ENCODE measurements around the gene TRAM2.

Gene TRAM2

DNA sequence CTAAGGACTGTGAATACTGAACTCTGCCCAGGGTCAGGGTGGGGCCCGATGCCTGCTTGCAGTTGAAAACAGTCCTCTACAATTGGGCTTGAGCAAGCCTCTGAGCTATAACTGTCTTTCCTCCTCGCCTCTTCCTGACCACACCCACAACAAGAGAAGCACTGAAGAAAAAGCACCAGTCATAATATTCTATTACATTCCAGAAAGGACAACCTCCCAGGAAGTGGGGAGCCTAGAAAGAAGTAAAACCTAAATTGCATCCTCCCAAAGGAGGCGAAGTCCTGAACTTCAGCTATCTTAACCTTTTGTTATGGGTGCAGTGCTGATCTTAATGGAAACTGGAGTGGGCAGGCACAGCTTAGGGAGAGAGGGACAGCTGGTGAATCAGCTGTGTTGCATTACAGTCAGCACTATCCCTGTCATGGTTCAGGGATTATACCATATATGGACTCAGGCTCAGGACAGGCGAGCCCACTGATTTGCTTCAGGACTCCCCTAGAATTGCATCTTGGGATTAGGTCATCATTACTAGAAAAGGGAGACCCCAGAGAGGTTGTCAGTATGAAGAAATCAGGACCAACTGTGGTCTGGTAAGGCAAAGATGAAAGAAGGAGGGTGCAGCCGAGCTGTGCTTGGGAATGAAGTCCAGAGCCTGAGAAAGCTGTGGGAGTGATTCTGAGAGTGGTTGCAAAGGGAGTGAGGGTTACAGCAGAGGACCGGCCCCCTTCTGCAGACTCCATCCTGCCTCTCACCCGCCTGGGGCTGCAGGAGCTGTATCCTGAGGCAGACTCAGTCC, 18.3 kb upstream of the TRAM2 start:
- DNase-seq (ENCODE audit: low read depth in 1 of 2, low spot score in 1 of 2) = no peak

DNA sequence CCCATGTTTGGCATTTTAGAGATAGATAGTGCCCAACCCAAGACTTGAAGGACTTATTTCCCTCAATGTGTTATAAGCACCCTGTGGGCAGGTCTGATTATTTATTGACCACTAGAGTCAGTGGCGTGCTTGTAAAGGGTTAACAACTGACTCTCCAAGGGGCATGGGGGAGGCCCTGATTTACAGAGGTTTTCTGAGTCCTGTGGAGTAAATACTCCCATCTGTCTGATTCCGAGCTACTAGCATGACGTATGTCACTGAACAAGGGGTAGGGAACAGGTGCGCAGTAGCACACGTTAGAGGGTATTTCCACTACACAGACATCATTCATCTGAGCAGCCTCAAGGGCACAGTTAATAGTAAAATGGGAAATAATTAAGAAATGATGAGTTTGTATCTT, 17.4 kb upstream of the TRAM2 start:
- no peak for DNase-seq (ENCODE audit: low read depth in 1 of 2, low spot score in 1 of 2)

DNA sequence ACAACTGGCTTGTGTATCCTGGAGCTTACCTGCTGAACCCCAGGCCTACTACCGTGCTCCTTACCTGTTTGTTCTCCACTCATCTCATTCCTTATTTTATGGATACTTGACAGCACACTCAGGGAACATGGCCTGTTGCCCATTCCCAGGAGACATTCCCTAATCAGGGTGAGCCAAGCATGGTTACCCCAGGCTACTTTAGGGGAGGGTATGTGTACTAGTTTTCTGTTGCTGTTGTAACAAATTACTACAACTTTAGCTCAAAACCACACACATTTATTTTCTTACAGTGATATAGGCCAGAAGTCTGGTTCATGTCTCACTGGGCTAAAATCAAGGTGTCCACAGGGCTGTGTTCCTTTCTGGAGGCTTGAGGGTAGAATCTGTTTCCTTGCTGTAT, 15.0 kb upstream of the TRAM2 start:
- DNase-seq (ENCODE audit: low read depth in 1 of 2, low spot score in 1 of 2) = no peak

DNA sequence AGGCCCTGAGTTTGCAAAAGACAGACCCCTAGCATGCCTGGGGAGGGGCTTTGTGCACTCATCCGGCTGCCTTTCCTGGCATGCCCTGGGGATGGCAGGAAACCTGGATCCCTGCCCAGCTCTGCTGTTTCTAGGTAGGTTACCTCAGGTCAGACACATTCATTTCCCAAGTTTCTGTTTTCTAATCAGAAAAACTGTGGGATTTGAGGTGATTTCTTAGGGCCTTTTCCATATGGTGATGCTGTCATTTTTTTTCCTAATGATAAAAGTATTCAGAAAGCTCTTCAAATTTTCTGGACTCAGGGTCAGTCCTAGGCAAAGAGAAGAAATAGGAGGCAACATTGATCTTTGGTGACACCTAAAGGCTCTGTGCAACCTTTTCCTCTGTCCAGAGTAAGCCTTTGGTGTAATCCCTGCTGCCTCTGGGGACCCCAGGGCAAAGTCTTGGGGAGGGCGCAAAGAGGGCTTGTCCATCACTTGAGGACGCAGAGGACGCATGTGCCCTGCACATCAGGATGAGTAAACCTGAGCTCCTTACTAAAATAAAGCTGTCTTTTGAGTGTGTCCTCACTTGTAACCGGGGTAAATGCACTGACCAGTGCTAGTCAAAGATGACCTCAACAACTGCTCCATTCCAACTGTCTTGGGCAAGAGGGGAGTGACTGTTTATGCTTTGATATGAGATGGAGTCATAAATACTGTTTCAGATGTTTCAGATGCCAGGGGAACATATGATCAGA, 13.5 kb upstream of the TRAM2 start:
- DNase-seq (ENCODE audit: low read depth in 1 of 2, low spot score in 1 of 2) = no peak

DNA sequence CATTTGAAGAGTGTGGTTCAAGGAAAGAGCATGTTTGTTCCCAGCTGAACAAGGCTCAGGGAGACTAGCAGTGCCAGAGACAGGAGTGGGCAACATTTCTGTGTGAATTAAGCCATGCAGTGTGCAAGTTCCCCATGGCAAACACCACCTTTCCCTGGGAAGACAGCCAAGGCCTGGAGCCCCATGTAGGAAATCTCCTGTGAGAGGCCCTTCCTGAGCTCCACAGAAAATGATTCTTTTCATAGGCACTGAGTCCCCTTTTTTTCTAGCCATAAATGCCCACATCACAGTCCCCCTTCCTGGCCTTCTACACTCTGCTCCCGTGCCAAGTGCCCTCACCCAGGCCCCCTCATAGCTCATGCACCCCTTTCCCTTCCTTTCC, 11.8 kb upstream of the TRAM2 start:
- DNase-seq (ENCODE audit: low read depth in 1 of 2, low spot score in 1 of 2) = no peak

DNA sequence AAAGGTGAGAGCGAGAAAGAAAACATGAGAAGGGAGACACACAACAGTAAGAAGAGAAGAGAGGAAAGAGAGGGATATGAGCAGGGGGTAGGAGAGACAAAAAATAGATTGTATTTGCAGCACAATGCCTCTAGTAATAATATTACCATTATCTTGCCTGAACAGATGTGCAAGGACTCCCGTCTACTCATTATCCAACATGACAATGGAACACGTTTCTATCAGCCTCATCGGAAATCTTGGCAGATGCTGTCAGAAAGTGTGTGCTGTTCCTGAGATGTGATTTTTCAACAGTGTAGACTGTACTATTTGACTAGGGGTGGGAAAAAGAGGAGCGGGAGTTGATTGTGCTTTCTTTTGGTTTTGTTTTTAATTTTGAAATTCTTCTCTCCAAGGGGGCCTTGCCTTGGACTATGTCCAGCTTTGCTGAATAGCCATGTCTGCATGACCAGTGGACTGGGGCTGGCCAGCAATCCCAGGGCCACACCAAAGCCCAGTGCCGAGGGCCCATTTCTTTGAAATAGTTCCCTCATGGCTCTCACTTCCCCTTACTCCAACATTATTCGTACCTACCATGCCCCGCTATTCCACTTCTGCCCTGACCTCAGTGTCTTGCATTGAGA, 11.3 kb upstream of the TRAM2 start:
- DNase-seq (ENCODE audit: low read depth in 1 of 2, low spot score in 1 of 2) = no peak

DNA sequence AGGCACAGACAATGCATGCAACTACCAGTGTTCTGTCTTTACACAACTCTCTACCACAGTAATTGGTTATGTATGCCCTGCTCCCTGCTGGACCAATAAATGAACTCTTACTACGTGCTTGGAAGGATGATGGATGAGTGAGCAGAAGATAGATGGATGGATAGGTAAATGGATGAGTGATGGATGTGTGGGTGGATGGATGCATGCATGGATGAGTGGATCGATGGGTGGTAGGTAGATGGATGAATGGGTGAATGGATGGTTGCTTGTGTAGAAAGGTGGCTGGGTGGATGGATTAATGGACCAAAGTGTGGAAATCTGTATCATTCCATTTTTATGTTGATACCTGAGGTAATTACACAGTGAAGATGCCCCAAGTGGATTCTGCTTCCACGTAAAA, 10.1 kb upstream of the TRAM2 start:
- DNase-seq (ENCODE audit: low read depth in 1 of 2, low spot score in 1 of 2) = no peak

DNA sequence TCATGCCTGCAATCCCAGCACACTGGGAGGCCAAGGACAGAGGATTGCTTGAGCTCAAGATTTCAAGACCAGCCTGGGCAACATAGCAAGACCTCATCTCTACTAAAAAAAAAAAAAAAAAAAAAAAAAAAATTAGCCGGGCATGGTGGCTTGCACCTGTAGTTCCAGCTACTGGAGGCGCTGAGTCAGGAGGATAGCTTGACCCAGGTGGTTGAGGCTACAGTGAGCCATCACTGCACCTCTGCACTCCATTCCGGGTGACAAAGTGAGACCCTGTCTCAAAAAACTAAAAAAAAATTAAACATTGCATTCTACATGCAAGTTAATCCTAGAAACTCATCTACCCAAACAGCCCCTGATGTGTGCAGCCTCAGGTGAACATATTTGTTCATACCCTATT, 7.3 kb upstream of the TRAM2 start:
- no peak for DNase-seq (ENCODE audit: low read depth in 1 of 2, low spot score in 1 of 2)

DNA sequence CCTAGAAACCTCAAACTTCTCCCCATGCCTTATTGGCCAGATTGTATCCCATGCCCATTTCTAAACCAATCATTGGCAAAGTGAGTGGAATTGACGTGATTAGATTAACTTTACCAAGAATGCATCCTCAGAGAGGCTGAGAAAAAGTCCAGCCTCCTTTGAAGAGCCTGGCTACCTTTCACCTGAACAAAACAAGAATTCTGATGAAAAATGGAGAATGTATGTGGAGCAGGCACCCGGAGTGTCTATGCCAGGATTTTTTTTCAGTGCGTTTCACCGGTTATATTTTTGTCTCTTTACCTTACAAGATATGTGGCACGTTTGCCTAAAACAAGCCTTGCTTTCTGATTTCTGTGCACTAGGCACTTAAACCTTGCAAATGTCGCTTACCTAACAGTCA, 6.1 kb upstream of the TRAM2 start:
- DNase-seq (ENCODE audit: low read depth in 1 of 2, low spot score in 1 of 2) = no peak

DNA sequence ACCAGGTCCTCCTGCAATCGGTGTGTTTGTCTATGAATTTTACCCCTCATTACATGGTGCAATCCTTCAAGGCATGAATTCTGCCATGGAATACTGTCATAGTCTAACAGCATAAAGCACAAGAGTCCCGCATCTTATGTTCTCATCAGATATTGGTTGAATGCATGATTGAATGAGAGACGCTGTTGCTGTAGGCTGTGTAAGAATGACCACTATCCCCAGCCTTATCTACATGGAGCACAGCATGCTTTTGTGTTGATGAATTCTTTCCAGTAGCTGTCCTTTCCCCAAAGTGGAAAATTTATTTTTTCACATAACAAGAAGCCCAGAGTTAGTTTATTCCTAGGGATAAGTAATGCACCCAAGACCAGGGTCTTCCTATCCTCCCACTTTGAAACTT, 5.6 kb upstream of the TRAM2 start:
- no peak for DNase-seq (ENCODE audit: low read depth in 1 of 2, low spot score in 1 of 2)

DNA sequence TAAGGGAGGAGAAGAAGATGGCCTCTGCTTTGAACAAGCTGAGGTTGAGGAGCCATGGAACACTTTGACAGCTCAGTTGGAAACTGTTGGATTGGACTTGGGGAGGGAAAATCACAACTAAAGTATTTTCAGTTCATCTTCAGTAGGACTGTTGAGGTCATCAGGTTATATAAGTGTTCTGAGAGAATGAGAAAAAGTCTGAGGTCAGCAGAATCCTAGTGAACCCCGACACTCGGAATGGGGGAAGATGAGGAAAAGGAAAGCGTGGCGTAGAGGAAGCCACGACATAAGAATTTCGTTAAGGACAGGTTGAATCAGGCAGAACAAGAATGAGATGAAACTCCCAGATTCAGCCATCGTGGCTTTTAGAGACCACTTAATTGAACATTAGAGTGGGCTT, 4.0 kb upstream of the TRAM2 start:
- no peak for DNase-seq (ENCODE audit: low read depth in 1 of 2, low spot score in 1 of 2)

DNA sequence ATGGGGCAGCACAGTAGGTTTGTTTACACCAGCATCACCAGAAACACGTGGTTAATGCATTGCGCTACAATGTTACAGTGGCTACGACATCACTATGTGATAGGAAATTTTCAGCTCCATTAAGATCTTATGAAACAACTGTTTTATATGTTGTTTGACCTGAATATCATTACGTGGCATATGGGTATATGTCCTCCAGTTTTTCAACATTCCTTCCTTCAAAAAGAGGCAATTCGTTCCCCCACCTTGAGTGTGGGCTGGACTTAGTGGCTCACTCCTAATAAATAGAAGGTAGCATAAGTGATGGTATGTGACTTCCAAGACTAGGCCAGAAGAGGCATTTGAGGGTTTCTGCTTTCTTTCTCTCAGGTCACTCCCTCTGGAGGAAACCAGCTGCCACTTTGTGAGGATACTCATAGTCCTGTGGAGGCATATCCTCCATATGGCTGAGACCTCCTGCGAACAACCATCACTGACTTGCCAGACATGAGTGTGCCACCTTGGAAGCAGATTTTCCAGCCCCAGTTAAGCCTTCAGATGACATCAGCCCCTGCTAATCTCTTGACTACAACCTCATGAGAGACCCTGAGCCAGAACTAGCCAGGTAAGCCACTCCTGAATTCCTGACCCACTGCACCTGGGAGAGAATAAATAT, 2.3 kb upstream of the TRAM2 start:
- DNase-seq (ENCODE audit: low read depth in 1 of 2, low spot score in 1 of 2) = no peak

DNA sequence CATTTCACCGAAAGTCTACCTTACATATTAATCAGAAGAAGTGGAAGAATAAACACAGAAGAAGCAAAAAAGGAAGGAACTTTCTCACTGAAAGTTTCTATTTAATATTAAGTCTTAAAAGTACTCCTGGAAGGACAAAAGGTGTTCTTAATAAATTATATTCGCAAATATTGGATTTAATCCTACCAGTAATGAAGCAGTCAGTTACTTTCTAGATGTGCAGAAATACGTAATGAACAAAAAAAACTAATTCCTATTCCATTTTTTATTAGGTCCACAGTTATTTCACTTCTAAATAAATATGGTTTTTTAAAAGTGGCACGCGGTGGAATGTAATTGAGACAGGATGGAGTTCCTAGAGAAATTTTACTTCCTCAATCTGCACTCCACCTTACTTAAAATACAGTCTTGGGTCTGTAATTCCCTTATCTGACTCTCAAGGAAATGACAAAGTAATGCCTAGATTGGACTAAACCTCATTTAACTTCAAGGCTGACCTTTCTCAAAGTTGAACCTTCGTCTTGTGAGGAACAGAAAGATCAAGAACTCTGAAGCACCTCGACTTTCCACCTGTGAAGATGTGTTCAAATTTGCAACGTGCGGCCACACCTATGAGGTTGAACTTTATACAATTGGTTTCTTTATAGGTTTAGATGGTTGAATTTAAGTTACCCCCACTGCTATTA, 1.1 kb upstream of the TRAM2 start:
- DNase-seq (ENCODE audit: low read depth in 1 of 2, low spot score in 1 of 2) = no peak

DNA sequence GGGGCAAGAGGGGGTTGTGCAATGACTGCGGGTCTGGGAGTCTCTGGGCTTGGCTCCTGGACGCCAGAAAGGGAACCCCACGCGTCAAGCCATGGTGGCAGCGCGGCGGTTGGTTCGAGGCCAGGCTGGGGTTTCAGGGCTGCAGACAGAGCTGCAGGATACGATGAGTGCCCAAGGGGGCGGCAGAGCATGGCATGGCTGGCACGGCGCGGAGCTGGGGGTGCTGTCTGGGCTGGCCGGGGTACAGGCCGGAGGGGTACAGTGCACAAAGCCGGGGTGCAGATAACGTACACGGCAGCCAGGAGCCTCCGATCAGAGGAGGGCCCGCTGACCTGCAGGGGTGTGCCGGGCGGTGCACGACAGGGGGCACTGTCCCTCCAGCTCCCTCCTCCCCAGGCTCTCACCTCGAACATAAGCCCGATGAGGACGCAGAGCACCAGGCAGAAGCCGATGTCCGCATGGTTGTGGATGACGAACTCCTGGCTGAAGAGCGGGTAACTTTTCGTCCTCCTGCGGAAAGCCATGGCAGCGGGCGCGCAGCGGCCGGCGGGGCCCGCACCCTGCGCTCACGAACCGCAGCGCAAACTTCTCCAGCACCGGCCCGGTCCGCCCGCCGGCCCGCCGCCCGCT, 353 bp downstream of the TRAM2 start:
- peak; percentile 29 to 35 for DNase-seq (ENCODE audit: low read depth in 1 of 2, low spot score in 1 of 2)

DNA sequence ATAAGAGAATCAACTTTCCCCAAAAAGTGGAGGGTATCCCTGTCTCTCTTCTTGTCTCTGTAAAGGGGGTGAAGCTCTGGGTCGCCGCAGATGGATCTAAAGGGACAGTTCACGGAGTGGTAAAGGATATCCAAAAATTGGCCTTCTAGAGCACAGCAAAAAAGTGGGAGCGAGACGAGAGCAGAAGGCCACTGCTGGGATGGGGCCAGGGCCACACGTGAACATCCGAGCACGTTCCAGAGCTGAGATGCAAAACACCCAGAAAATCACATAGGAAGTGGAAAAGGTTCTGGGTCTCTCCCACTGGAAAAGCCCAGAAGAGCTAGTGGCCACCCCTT, 837 bp downstream of the TRAM2 start:
- DNase-seq (ENCODE audit: low read depth in 1 of 2, low spot score in 1 of 2) = no peak

DNA sequence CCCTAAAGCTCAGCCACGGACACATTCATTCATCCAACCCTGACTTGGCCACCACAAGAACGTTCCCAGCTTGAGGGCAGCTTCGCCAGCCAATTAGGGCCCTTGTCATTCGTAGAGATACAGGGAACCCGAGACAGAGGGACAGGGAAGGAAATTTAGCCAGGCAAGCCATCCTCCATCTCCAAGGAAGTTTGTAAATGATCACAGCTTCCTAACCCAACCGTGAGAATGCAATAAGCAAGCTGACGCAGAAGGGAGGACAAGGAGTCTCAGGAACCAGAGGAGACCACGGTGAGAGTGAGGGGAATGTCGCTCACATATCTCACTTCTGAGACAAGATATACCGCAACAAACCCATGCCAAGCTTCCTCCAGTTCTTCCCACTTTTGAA, 1.4 kb downstream of the TRAM2 start:
- no peak for DNase-seq (ENCODE audit: low read depth in 1 of 2, low spot score in 1 of 2)

DNA sequence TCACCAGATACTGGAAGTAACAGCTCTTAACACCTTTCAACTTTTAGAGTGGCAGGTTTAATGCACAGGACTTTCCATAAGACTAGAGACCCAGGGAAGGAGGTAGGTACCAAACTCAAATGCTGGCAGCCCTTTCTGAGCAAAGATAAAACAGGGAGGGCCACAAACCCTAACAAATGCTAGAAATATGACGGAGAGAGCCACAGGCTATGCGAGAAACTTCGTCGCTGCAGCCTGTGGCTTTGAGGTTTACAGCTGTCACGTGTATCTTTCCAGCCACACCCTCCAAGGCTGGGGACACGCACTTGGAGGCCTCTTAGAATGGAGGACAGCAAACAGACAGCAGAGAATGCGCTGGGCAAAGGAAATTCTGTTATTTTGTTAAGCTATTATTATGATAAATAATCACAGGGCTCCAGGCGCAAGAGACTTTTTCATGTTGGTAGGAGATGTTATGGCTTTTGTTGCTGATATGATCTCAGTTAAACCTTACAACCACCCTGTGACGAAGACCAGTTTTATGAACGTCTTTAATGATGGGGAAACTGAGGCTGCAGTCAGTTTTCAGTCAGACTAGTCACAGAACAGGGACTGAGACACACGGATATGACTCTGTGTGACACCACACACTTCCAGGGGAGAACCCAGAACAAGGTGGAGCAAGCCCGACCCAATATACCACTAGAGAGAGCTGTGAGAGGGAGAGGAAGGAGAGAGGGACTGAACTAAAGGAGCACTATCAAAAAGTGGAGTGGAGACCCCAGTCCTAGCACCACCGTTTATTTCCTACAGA, 2.0 kb downstream of the TRAM2 start:
- peak; percentile 17 to 44 for DNase-seq (ENCODE audit: low read depth in 1 of 2, low spot score in 1 of 2)

DNA sequence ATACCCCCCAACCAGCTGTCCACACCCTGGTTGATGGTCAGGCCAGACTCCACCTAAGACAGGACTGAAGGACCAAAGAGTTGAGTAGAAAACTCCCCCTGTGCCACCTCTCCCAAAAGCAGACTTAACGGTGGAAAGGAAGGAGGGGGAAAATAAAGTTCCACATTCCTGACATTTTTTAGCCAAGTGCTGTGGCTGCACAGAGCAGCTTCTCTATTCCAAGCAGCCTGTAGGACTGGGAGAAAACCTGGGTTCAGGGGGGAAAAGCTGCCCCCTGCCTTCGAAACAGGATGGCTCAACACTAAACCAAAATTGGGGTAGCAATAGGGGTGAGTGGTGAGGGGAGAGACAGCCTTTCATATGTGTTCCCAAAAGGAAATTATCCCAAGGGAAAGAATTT, 3.6 kb downstream of the TRAM2 start:
- no peak for DNase-seq (ENCODE audit: low read depth in 1 of 2, low spot score in 1 of 2)

DNA sequence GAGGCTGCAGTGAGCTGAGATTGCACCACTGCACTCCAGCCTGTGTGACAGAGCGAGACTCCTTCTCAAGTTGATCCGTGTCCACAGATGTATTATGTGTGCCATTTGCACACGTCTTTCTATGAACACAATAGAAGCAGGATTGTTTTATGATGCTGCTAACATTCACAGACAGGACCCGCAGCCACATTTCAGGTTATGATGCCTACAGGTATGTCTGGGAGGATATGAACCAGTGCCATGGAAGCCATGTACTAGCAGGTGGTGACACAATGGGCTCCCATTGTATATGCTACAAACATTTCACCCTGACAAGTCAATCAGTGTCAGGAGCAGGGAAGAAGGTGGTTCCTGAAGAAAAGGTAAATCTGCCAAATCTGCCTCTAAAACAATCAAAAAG, 4.3 kb downstream of the TRAM2 start:
- no peak for DNase-seq (ENCODE audit: low read depth in 1 of 2, low spot score in 1 of 2)

DNA sequence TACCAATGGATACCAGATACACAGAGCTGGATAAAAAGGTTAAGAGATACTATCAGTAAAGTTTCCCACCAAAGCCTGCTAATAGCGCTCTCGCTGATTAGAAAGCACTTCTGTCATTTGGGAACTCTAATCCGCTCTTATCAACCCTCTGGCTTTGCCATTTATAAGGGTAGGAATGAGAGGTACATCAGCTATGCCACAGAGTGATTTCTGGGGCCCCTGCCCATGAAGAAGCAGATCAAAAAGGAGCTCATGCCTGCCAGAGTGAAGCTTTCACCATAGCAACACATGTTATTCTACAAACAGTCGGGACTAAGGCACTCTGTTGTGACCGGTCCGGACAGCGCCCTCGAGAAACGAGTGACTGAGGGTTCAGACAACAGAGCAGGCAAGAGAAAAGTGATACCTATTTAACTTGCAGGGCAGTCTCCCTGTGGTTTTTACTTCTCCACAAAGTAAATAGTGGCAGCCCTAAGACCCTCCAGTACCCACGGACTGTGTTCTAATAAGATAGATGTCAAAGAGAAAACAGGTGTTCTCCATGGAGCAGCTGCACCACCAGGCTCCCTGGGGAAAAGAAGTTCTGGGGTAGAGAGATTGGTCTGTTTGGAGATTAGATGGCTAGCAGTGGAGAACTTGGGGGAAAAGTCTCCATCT, 5.6 kb downstream of the TRAM2 start:
- no peak for DNase-seq (ENCODE audit: low read depth in 1 of 2, low spot score in 1 of 2)
